H9 (cell line): Measurements from ENCODE around the gene RRP9. TPM values are rescaled to one million over a fixed set of nuclear protein-coding genes. Genes with fewer than 3 reads are reported as not detected.

Source experiments
- DNase-seq: peaks from one replicate; pipeline ENCODE4 v3.0.0-alpha.2; 2017
- H2AFZ ChIP-seq: one replicate; pipeline ENCODE4 v1.6.1; 2013; ENCODE audit warnings: mild to moderate bottlenecking, low read length, control low read depth, moderate library complexity
- H2AK5ac ChIP-seq: 2 replicates; pipeline ENCODE4 v1.6.1; 2013; ENCODE audit warnings: low read length, control low read depth, mixed read lengths; ENCODE audit not compliant: insufficient read length
- H2BK120ac ChIP-seq: one replicate; pipeline ENCODE4 v1.6.1; 2013; ENCODE audit warnings: low read depth, mild to moderate bottlenecking, low read length, control low read depth, inconsistent platforms; ENCODE audit not compliant: poor library complexity, severe bottlenecking
- H2BK12ac ChIP-seq: 2 replicates; pipeline ENCODE4 v1.6.1; 2013; ENCODE audit warnings: low read length, control low read depth, mixed read lengths, low read depth; ENCODE audit not compliant: insufficient read length
- H2BK15ac ChIP-seq: 2 replicates; pipeline ENCODE4 v1.6.1; 2013; ENCODE audit warnings: low read depth, low read length, control low read depth
- H2BK20ac ChIP-seq: one replicate; pipeline ENCODE4 v1.6.1; 2013; ENCODE audit warnings: low read depth, mild to moderate bottlenecking, low read length, control low read depth, inconsistent platforms; ENCODE audit not compliant: poor library complexity, severe bottlenecking
- H2BK5ac ChIP-seq: 2 replicates; pipeline ENCODE4 v1.6.1; 2013; ENCODE audit warnings: low read length, control low read depth, mixed read lengths; ENCODE audit not compliant: insufficient read length
- H3K14ac ChIP-seq: 2 replicates; pipeline ENCODE4 v1.6.1; 2013; ENCODE audit warnings: low read length, control low read depth; ENCODE audit not compliant: insufficient read depth
- H3K18ac ChIP-seq: 2 replicates; pipeline ENCODE4 v1.6.1; 2013; ENCODE audit warnings: low read depth, mild to moderate bottlenecking, mixed read lengths, low read length, control low read depth; ENCODE audit not compliant: insufficient read length
- H3K23ac ChIP-seq: 2 replicates; pipeline ENCODE4 v1.6.1; 2013; ENCODE audit warnings: low read length, control low read depth, mixed read lengths, low read depth; ENCODE audit not compliant: insufficient read length
- H3K23me2 ChIP-seq: 2 replicates; pipeline ENCODE4 v1.6.1; 2013; ENCODE audit warnings: low read depth, mild to moderate bottlenecking, mixed read lengths, low read length, control low read depth; ENCODE audit not compliant: insufficient read length, poor library complexity, severe bottlenecking
- H3K27ac ChIP-seq: 2 replicates; pipeline ENCODE4 v1.5.1; 2013; ENCODE audit warnings: low read length, control low read depth, mixed read lengths, low read depth; ENCODE audit not compliant: insufficient read length
- H3K27me3 ChIP-seq: 2 replicates; pipeline ENCODE4 v1.6.1; 2013; ENCODE audit warnings: low read length, control low read depth, inconsistent platforms; ENCODE audit not compliant: insufficient read depth
- H3K4ac ChIP-seq: 2 replicates; pipeline ENCODE4 v1.6.1; 2013; ENCODE audit warnings: low read depth, mild to moderate bottlenecking, control low read depth, inconsistent platforms, low read length, moderate library complexity
- H3K4me1 ChIP-seq: 2 replicates; pipeline ENCODE4 v1.6.1; 2013; ENCODE audit warnings: low read length, control low read depth, inconsistent platforms; ENCODE audit not compliant: insufficient read depth
- H3K4me2 ChIP-seq: 2 replicates; pipeline ENCODE4 v1.6.1; 2013; ENCODE audit warnings: low read length, control low read depth, mixed read lengths; ENCODE audit not compliant: insufficient read length, insufficient read depth
- H3K56ac ChIP-seq: 2 replicates; pipeline ENCODE4 v1.6.1; 2013; ENCODE audit warnings: low read depth, mild to moderate bottlenecking, mixed read lengths, low read length, control low read depth; ENCODE audit not compliant: insufficient read length
- H3K79me1 ChIP-seq: 2 replicates; pipeline ENCODE4 v1.6.1; 2013; ENCODE audit warnings: low read depth, mild to moderate bottlenecking, moderate library complexity, low read length, control low read depth, inconsistent platforms; ENCODE audit not compliant: insufficient read depth, poor library complexity, severe bottlenecking
- H3K79me2 ChIP-seq: 2 replicates; pipeline ENCODE4 v1.6.1; 2013; ENCODE audit warnings: low read length, control low read depth, inconsistent platforms; ENCODE audit not compliant: insufficient read depth
- H3K9ac ChIP-seq: 2 replicates; pipeline ENCODE4 v1.6.1; 2013; ENCODE audit warnings: low read length, control low read depth, mixed read lengths; ENCODE audit not compliant: insufficient read length; ENCODE audit errors: extremely low read depth
- H3K9me3 ChIP-seq: one replicate; pipeline ENCODE4 v1.6.1; 2013; ENCODE audit warnings: low read depth, low read length, inconsistent platforms; ENCODE audit not compliant: control insufficient read depth
- H3T11ph ChIP-seq: one replicate; pipeline ENCODE4 v1.6.1; 2013; ENCODE audit warnings: mild to moderate bottlenecking, low read length, control low read depth, inconsistent platforms
- H4K20me1 ChIP-seq: one replicate; pipeline ENCODE4 v1.6.1; 2013; ENCODE audit not compliant: control insufficient read depth, insufficient read length, insufficient read depth
- H4K5ac ChIP-seq: 2 replicates; pipeline ENCODE4 v1.6.1; 2013; ENCODE audit warnings: low read depth, mild to moderate bottlenecking, mixed read lengths, low read length, control low read depth; ENCODE audit not compliant: insufficient read length
- H4K8ac ChIP-seq: replicated peaks from 2 replicates; pipeline ENCODE4 v1.6.1; 2013; ENCODE audit warnings: low read length, control low read depth, mixed read lengths, low read depth; ENCODE audit not compliant: insufficient read length
- H4K91ac ChIP-seq: 2 replicates; pipeline ENCODE4 v1.6.1; 2013; ENCODE audit warnings: low read depth, mild to moderate bottlenecking, moderate library complexity, mixed read lengths, low read length, control low read depth; ENCODE audit not compliant: insufficient read length
- H3K27ac Mint-ChIP-seq, 3 experiments: 2 replicates in 2 of 3; 3 replicates in 1 of 3; pipeline ENCODE4 v1.8.0; 2020 to 2021; ENCODE audit warnings: mixed read lengths in 3 of 3, mild to moderate bottlenecking in 1 of 3, moderate library complexity in 1 of 3
- H3K27me3 Mint-ChIP-seq: 2 replicates; pipeline ENCODE4 v1.8.0; 2021; ENCODE audit warnings: low read depth, mild to moderate bottlenecking, moderate library complexity, mixed read lengths
- H3K36me3 Mint-ChIP-seq, 3 experiments: 2 replicates in 2 of 3; 3 replicates in 1 of 3; pipeline ENCODE4 v1.8.0; 2020 to 2021; ENCODE audit warnings: low read depth in 3 of 3, mixed read lengths in 3 of 3; ENCODE audit not compliant: insufficient read depth in 1 of 3
- H3K4me1 Mint-ChIP-seq, 2 experiments: 2 replicates each; pipeline ENCODE4 v1.8.0; 2020; ENCODE audit warnings: mixed read lengths in 2 of 2
- H3K4me3 Mint-ChIP-seq, 2 experiments: 2 replicates in 1 of 2; 3 replicates in 1 of 2; pipeline ENCODE4 v1.8.0; 2020 to 2021; ENCODE audit warnings: mild to moderate bottlenecking in 2 of 2, mixed read lengths in 2 of 2, moderate library complexity in 1 of 2
- H3K9me3 Mint-ChIP-seq, 2 experiments: 2 replicates in 1 of 2; 3 replicates in 1 of 2; pipeline ENCODE4 v1.8.0; 2020; ENCODE audit warnings: mild to moderate bottlenecking in 2 of 2, mixed read lengths in 2 of 2, moderate library complexity in 1 of 2
- CTCF ChIP-seq: fragments of 200-600 bp; sonication (generic); conservative IDR thresholded peaks from 3 replicates; pipeline ENCODE4 v1.8.0; 2021; ENCODE audit warnings: antibody characterized with exemption, mild to moderate bottlenecking
- WGBS: extraction: QIAGEN DNeasy Blood & Tissue Kit; methylation state at CpG from one replicate; pipeline ENCODE4 v1.1.7; 2013; ENCODE audit warnings: missing lambda C conversion rate, low lambda C conversion rate, mixed read lengths; ENCODE audit not compliant: insufficient read length; ENCODE audit errors: extremely low coverage; 5-methylcytosine and 5-hydroxymethylcytosine counted together
- total RNA-seq: library from RNA; stranded (reverse); gene quantifications from 2 replicates; pipeline ENCODE4 v1.2.1, GENCODE V29; 2021

Gene RRP9
- total RNA-seq, 1 experiment from 2014 or later, result 64.0 TPM

GRCh38 chr3:51943451-51944391 lies 2.0 kb upstream of the RRP9 start:
- WGBS, result no CpG with 5 or more reads among the region's 21 CpGs
- Histone ChIP-seq H4K91ac (no peak overlapping the region), H3K79me2 (peaks cover 10% of the 10 kb centered on the region), H3K4me2 (no peak overlapping the region), H3K18ac (no peak overlapping the region), H3K14ac (no peak overlapping the region; the same call in 1 of the 2 replicates), H2AFZ (no peak overlapping the region), H2BK12ac (no peak overlapping the region), H4K5ac (no peak overlapping the region), H3K9ac (no peak overlapping the region), H4K8ac (no peak overlapping the region), H3K27ac (no peak overlapping the region), H2AK5ac (no peak overlapping the region), H2BK5ac (no peak overlapping the region), H3K4me1 (0 out of 2 replicates have a peak, but pooled peaks cover 2% of the 10 kb centered on the region), H3K4ac (no peak overlapping the region), H3K27me3 (no peaks in the 10 kb centered on the region), H2BK120ac (no peak overlapping the region), H3K23me2 (peaks cover 16% of the 10 kb centered on the region), H3T11ph (no peak overlapping the region), H3K79me1 (peaks cover 12% of the 10 kb centered on the region), H3K23ac (no peak overlapping the region), H2BK15ac (no peak overlapping the region), H3K56ac (no peak overlapping the region), H4K20me1 (peaks cover 6% of the 10 kb centered on the region), H2BK20ac (no peak overlapping the region), H3K9me3 (no peaks in the 10 kb centered on the region)
- Mint-ChIP-seq H3K4me1 (peaks cover 17 to 18% of the 10 kb centered on the region in 2 experiments), H3K9me3 (no peaks in the 10 kb centered on the region; a peak in 1 of 5 replicates), H3K27ac (no peak overlapping the region), H3K27me3 (peaks cover 59% of the 10 kb centered on the region), H3K4me3 (no peak overlapping the region), H3K36me3 (peaks cover 8 to 18% (median 15%) of the 10 kb centered on the region in 3 experiments; a peak in 6 of 7 replicates)
- TF ChIP-seq CTCF, result no peak
- DNase-seq, result no peak
